GM18526 (cell line): Measurements from ENCODE around the gene ANKMY1.

ENCODE experiments used
- POLR2A ChIP-seq: IDR thresholded peaks from 3 replicates; pipeline ENCODE4 v1.6.1; 2011; ENCODE audit not compliant: insufficient read length; ENCODE audit errors: extremely low read depth

Gene ANKMY1

DNA sequence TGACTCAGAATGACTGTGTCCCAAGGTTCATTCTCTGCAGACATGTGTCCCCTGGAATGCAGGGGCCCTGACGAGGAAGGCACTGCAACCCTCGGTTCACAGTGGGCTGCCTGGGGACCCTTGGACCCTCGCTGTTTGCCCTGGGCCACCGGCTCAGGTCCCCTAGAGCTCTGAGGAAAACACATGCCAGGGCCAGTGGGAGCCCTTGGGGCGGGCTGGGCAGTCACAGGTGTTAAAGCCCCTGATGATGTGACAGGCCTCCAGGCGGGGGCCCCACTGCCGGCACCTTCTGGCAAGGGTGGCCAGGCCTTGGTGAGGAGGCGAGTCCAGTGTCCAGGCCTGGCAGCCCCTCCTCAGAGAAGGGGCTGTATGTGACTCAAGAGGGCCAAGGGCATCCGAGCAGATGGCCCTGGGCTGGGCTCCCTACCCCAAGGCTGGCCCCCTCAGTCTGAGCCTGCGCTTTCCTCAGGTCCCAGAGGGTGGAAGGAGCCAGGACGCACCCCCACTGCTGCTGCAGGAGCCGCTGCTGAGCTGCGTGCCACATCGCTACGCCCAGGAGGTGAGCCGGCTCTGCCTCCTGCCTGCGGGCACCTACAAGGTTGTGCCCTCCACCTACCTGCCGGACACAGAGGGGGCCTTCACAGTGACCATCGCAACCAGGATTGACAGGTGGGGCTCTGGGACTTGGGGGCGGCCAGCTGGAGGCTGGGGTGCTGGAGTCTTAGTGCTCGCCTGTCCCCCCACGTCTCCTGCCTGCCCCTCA is 39.8 kb upstream of the ANKMY1 start:
- TF ChIP-seq POLR2A = no peak

- TF ChIP-seq POLR2A = no peak
Observed at GRCh38 chr2:240597054-240597418, 39.2 kb upstream of the ANKMY1 start.

DNA sequence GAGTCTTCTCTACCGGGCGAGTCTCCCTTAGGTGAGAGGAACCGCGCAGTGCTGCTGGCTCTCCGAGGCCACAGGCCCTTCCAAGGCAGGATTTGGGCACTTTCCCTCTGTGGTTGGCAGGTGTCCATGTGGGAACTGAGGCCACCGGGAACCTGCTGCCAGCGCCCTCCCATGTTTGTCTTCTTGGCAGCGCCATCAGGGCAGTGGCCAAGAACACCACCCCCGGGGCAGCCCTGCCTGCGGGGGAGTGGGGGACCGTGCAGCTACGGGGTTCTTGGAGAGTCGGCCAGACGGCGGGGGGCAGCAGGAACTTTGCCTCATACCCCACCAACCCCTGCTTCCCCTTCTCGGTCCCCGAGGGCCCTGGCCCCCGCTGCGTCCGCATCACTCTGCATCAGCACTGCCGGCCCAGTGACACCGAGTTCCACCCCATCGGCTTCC is 38.7 kb upstream of the ANKMY1 start:
- TF ChIP-seq POLR2A = no peak

GRCh38 chr2:240596080-240596460 is 38.3 kb upstream of the ANKMY1 start:
- no peak for TF ChIP-seq POLR2A

DNA sequence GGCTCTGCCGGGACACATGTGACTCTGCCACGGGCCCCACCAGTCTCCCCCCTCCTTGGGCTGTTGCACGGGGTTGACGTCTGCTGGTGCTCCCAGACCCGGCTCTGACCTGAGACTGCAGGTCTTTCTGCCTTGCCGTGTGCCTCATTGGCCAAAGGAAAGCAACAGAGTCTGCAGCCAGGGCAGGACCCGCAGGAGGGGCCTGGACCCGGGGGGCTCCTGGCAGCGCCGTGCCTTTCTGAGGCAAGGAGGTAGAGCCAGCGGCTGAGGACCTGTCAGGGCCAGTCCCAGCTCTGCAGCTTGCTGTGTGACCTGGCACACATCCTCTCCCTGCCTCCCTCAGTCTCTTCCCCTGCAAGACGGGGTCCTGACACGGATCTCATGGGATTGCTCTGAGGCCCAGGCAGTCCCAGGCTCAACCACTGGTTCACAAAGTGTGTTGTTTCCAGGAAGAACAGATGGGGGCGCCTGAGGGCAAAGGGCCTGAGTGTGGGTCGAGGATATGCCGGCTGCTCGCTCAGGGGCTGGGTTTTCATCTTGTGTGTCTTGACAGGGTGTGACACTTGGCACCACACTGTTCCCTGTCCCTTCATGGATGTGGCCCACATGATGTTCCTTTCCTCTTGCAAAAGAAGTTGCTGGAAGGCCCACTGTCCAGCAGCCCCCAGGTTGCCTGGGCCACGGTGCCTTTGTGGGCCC is 37.7 kb upstream of the ANKMY1 start:
- no peak for TF ChIP-seq POLR2A

DNA sequence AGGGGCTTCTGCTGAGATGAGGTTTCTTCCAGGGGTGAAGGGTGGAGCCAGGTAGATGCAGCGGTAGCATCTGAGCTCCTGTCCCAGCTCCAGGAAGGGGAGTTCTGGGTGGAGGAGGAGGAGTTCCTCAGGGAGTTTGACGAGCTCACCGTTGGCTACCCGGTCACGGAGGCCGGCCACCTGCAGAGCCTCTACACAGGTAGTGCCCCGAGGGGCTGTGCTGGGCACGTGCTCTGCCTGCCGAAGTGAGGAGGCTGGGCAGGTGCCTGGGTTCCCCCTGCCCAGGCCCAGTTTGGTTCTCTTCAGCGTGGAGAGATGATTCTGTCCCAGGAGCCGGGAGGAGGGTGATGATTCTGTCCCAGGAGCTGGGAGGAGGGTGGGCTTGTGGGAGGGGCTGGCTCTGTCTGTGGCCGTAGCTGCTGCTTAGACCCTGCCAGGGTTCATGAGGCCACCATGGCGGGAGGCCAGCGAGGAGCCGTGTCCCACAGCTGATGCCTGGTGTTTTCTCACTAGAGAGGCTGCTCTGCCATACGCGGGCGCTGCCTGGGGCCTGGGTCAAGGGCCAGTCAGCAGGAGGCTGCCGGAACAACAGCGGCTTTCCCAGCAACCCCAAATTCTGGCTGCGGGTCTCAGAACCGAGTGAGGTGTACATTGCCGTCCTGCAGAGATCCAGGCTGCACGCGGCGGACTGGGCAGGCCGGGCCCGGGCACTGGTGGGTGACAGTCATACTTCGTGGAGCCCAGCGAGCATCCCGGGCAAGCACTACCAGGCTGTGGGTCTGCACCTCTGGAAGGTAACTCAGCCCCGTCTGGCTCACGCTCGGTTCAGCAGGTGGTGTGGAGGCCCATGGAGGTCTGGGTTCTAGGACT is 37.0 kb upstream of the ANKMY1 start:
- TF ChIP-seq POLR2A = no peak

- no peak for TF ChIP-seq POLR2A
Observed at GRCh38 chr2:240593703-240594451, 36.1 kb upstream of the ANKMY1 start.

- TF ChIP-seq POLR2A = no peak
Observed at GRCh38 chr2:240593026-240593702, 35.4 kb upstream of the ANKMY1 start.

GRCh38 chr2:240591784-240592183 is 34.0 kb upstream of the ANKMY1 start:
- TF ChIP-seq POLR2A = no peak

GRCh38 chr2:240591226-240591625 is 33.4 kb upstream of the ANKMY1 start:
- TF ChIP-seq POLR2A = no peak

DNA sequence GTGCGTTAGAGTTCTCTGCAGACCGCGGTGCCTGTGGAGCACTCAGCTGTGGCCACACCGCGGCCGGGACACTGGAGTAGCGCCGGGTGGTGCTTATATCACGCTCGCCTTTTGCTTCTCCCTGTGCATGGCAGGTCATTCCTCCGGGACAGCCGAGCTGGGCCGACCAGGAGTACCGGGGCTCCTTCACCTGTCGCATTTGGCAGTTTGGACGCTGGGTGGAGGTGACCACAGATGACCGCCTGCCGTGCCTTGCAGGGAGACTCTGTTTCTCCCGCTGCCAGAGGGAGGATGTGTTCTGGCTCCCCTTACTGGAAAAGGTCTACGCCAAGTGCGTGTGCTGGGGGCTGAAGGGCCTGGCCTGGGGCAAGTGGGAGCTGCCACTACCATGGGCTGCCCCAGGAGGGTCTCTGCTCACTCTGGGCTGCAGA is 32.9 kb upstream of the ANKMY1 start:
- TF ChIP-seq POLR2A = no peak

GRCh38 chr2:240589850-240590525 is 32.2 kb upstream of the ANKMY1 start:
- no peak for TF ChIP-seq POLR2A

GRCh38 chr2:240589375-240589774 is 31.6 kb upstream of the ANKMY1 start:
- TF ChIP-seq POLR2A = no peak

DNA sequence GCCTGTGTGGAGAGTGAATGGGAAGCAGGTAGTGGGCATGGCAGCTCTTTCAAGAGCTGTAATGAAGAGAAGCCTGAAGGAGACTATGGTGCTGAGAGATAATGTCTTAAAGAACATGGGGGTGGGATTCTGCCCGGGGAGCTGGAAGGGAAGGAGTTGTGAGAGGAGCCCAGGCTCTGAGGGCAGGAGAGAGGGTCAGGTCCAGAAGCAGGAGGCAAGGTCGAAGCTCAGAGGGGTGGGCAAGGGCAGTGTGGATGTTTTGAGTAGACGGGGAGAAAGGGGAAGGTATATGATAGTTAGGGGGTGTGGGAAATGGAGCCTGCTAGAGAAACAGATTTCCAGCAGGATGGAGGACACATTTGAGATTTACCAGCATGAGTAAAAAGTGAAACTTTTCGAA is 30.9 kb upstream of the ANKMY1 start:
- no peak for TF ChIP-seq POLR2A

DNA sequence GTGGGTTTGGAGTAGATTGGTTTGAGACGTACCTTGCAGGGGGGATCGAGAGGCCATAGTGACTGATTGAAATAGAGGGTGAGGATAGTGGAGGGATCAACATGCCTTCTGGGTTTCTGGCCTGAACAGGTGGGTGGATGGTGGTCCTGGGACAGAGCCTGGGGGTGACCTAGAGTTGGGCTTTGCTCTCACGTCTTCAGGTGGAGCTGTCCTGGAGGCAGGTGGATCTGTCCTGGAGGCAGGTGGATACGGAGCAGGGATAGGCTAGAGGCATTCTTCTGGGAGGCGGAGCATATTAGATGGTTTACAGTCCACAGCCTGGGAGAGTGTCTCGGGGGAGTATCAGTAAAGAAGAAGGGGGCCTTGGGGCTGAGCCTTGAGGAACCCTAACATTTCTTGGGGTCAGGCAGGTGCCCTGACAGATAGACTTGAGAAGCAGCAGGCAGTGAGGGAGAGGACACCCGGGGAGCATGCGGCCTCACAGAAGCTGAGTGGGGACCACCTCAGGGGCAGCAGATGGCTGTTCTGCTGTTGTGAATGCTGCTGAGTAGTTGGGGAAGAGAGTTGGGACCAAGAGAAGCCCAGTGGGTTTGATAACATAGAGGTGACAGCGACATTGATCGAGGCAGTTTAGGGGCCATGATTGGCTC is 30.3 kb upstream of the ANKMY1 start:
- no peak for TF ChIP-seq POLR2A
